CD4-positive, alpha-beta T cell treated with Interleukin-12 subunit alpha and Interleukin-12 subunit beta, for 1 hour (primary cell): ENCODE results near the gene PPP4C.
"Not testable (repeated sequence)": the region's sequence is repeated elsewhere in the genome, so short reads cannot be mapped to it uniquely, and the experiment has no call there.

ENCODE experiments used
- DNase-seq: peaks from one replicate; pipeline ENCODE4 v3.0.0-alpha.2; 2020

The PPP4C gene

DNA sequence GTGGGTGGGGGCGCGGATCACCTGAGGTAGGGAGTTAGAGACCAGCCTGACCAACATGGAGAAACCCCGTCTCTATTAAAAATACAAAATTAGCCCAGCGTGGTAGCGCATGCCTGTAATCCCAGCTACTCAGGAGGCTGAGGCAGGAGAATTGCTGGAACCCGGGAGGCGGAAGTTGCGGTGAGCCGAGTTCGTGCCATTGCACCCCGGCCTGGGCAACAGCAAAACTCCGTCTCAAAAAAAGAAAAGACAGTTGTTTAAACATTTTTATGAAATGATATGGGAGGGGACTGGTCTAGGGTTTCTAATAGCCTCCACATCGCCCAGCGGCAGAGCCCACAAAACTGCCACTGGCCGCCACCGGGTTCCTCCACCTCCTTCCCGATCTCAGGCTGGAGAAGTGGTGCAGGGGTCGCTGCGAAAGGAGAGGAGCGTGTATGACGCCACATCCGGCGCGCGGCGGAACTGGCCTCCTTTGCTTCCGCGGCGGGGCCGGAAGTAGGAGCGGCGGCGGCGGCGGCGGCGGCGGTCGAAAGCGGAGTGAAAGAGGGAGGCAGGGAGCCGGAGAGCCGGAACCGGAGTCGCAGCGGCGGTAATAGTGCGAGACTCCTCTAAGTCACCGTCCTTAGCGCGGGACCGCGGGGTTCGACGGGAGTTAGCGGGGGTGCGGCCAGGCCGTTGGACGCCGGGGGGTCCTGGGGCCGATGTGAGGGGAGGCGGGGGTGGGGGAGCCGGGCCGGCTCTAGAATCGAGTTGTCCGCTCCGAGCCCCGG, at the start of gene PPP4C:
PPP4C (plus strand) TSS at position 492 of the 773 bp plus-strand sequence. CDS start 384 bp downstream, outside the sequence.
- peak; percentile 89 for DNase-seq

DNA sequence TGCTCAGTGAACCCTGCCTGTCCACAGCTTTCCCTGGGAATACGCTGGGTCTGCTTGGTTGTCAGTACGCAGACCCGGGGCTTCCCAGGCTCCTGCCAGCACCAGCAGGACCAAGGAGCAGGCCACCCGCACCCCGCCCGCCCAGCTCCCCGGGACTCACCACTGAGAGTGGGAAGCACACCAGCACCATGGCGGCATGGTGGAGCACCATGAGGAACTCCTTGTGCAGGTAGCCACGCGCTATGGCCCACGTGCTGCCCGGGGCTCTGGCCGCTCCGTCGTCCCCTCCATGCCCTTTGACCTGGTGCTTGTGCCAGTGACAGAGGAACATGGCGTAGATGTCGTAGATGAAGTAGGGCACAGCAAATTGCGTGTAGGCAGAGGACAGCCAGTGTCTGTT, 49.3 kb upstream of the PPP4C start:
- no peak for DNase-seq

DNA sequence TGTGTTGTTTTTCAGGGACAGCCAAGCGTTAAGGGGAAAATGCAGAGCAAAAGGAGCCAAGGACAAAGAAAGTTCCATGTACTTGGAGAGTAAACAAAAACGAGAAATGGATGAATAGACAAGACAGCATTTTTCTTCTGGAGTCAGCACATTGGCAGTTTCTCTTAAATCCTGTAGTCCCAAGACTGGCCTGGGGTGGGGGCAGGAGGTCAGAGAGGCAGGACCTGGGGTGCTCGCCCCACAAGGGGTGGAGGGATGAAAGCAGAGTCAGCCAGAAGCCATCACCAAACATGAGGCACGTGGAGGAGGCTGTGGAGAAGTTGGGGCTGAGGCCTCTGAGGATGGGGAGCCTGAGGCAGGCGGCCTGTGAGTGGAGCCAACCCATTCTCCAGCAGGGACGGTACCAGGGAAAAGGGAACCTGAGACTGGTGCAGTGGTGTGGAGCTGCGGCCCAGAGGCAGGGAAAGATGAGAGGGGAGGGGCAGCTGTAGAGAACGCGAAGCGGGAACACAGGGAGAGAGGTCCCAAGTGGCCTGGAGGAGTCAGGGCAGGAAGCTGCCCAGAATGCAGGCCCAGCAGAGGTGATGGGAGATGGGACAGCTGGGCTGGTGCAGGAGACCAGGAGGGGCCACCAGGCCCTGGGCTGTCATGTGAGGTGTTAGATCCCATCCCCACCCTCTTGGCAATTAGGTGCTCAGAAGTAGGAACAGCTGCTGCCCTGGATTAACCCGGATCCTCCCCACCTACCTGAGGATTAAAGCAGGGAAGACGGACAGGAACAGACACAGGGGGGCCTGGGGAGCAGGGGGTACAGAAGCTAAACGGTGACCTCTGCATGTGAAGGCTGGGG, 48.0 kb upstream of the PPP4C start:
- no peak for DNase-seq

DNA sequence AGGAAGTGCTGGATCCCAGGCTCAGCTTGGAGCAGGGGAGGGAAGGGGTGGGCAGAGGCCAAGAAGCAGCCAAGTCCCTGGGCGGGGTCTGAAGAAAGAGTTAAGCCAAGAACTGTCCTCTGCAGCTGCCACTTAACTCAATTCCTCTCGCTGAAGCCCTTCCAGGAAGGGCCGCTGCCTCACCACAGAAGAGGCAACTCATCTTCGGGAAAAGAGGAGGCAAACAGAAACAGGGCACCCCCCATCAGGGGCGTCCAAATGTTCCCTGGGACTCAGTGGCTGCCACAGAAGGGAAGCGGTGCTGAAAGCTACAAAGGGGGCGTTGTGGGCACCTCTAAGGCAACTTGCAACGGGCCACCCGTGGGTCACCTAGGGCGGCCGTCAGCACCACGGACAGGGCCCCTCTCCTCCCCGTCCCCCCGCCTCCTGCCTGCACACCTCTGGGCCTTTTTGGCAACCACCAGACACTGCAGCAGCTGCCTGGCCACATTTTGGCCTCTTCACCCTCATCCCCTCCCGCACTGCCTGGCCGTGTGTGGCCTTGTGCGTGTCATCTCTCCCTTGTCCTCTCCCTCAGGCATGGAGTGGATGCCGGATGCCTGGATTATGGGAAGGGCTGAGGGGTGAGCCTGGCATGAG, 47.2 kb upstream of the PPP4C start:
- no peak for DNase-seq

DNA sequence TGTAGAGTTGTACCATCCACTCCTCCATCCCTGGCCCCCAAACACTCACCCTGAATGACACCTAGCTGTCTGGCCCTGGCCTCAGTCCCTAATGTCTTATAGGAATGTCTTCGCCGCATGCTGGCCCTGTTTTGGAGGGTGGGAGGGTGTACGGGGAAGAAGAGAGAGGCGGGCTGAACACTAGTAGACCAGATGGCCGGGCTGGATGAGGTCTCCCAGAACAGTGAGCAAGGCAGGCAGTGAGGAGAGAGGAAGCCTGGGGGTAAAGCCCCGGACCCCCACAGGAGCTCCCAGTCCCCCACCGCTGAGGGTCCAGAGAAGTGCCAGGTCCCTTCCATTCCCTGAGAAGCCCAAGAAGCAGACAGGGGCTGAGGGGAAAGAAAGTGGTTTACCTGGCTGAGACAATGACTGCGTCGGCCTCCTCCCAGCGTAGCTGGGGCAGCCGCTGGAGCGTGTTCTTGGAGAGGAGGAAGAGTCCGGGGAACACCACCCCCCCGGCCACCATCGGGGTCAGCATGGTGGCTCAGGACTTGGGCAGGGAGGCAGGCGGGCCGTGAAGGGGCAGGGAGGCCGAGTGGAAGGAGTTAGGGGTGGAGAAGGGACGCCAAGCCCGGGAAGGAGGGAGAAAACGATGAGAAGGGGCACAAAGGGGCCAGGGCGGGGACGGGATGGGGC, 45.6 kb upstream of the PPP4C start:
- DNase-seq, result no peak

DNA sequence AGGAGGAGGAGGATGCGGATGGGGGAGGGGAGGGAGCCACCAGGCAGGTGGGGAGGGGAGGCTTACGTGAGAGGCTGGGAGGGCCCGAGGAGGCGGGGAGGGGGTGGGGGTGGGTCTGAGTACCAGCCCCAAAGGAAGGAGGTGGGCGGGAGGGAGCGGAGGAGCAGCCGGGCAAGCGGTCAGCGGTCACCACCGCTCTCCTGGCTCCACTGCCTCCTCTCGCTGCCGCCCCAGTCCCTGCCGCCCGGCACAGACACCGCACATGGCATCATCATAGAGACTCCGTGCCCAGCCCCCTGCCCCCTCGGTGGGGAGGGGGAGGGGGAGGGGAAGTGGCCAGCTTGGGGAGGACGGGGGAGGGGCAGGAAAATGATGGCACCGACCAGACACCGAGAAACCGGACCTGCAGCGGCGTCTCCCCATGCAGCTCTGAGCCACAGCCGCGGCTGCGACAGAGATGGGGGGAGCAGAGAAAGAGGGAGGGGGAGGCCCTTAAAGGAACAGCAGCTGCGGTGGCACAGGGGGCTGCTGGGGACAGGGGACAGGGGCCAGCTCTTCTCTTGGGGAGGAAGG, 44.9 kb upstream of the PPP4C start, which contains the start of gene TLCD3B:
TLCD3B (minus strand) TSS at position 431 of the 573 bp plus-strand sequence. CDS start 744 bp downstream, outside the sequence.
- DNase-seq, result no peak

DNA sequence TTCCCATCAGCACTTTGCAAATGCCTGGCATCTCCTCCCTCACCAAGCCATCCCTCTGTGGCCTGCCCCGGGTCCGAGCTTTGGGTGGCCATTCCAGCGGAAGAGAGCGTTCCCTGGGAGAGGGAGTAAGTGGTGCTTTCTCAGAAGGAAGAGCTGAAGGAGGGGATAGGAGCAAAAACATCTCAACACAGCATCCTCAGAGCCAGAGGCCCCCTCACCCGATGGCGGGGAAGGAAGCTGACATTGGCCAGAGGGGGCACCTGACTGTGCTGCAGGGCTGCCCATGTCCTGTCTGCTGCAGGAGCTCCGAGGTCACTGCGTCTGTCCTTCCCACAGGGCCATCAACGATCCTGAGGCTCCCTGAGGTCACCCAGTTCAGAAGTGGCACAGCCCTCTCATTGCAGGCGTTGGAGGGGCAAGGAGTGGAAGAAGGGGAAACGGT, 44.3 kb upstream of the PPP4C start:
- DNase-seq, result no peak

DNA sequence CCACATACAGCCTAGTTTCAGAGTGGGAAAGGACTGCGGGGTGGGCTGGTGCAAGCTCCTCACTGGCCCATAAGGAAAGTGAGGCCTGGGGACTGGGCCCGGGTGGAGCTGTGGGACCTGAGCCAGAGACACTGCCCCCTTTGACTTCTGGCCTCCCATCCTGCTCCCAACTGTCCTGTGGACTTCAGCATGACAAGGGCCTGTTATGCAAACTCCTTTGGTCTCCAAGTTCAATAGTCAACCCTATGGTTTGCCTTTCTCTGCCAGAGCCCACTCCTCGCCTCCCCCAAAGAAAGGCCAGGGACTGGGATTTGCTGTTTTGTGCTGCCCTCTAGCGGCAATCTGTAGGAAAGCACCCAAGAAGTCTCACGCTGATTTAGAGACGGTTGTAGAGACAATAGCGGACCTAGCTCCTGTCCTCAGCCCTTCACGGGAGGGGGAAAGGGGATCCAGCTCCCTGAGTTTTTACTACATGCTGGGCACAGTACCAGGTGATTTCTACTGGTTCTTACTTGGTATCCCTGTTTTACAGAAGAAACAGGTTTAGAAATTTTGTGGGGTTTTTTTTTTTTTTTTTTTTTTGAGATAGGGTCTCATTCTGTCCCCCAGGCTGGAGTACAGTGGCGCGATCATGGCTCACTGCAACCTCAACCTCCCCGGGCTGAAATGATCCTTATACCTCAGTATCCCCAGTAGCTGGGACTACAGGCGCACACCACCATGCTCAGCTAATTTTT, 43.5 kb upstream of the PPP4C start:
- peak; percentile 75 for DNase-seq

DNA sequence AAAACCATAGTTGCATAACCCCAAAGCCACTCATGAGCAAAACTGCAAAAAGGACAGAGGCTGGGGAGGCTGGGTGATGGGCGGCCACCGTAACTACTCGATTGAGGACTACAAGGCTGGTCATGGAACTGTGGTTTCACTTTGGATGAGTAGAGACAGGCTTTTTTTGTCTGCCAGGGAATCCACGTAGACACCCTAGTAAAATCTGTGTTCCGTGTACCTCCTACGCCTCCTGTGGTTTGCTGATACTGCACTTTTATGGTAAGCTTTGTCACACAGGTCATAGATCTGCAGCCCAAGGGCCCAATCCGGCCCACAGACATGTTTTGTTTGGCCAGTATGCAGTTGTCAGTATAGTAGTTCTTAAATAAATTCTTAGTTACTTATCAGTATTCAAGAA, 42.5 kb upstream of the PPP4C start:
- no peak for DNase-seq

DNA sequence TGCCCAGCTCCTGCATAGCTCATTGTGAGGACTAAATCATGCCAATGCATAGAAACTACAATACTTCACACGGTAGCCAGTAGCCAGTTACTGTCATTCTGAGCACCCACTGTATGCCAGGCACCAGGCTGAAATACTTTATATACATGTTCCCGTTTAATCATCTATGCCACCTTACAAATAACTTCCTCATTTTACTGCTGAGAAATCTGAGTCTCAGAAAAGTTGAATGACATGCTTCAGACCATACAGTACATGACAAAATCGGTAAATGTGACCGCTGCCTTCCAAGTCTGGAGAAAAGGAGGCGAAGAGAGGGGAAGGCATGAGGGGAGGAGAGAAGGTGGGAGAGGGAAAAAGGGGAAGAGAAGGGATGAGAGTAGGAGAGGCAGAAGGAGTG, 35.6 kb upstream of the PPP4C start:
- DNase-seq, result no peak

DNA sequence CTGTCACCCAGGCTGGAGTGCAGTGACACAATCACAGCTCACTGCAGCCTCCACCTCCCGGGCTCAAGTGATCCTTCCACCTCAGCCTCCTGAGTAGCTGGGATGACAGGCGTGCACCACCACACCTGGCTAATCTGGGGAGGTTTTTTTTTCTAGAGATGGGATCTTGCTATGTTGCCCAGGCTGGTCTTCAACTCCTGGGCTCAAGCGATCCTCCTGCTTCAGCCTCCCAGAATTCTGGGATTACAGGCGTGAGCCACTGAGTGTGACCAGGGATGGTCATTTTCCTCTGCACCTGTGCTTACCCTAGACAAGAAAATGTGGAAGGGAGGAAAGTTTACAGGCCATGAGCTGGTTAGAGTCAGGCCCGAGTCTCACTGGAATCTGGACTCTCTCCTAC, 35.1 kb upstream of the PPP4C start:
- DNase-seq, result not testable (repeated sequence)

DNA sequence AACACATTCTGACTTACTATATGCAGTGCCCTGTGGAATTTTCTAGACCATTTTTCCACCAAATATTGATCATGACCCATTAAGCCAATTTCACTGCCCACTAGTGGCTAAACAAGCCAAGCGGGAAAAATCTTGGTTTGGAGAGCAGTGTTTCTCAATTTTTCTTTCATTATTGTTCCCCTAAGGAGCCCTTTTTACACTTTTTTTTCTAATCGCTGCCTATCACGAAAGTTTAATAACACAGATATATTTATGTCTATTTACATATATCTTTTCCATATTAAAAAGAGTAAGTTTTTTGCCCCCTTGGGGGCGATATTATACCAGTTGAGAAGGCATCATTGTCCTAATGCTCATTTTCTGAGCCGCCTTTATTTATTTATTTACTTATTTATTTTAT, 34.0 kb upstream of the PPP4C start:
- DNase-seq, result peak; percentile 49

DNA sequence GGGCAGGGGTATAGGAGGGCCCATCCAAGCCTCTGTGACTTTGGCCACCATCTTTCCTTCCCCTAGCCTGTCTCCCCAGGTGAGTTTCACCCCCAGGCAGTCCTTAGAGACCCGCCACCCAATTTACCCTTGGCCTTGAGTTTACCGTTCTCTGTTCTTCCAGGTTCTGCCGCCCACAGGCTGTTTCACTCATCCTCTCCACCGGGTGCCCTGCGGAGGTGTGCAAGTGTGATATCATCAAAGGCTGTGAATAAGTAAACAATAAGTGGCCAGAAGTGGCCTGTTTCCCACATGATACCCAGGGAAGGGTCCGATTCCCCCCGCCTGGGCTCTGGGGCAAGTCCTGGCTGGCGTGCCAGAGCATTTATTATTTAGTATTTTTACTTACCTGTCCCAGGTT, 29.6 kb upstream of the PPP4C start:
- no peak for DNase-seq

DNA sequence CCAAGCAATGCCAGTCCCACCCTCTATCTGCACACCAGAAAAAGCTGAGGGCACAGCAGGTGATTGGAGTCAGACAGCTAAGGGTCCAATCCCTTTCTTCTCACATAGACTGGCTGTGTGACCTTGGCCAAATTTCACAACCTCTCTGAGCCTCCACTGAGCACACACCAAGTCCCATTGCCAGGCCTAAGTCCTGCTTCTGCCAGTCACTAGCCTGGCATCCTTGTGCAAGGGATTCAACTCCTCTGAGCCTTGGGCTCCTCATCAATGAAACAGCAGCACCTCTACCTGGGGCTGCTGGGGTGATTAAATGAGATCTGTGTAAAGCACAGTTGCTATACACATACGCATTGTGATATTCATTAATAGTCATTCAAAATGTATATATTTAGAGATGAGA, 29.2 kb upstream of the PPP4C start:
- no peak for DNase-seq

DNA sequence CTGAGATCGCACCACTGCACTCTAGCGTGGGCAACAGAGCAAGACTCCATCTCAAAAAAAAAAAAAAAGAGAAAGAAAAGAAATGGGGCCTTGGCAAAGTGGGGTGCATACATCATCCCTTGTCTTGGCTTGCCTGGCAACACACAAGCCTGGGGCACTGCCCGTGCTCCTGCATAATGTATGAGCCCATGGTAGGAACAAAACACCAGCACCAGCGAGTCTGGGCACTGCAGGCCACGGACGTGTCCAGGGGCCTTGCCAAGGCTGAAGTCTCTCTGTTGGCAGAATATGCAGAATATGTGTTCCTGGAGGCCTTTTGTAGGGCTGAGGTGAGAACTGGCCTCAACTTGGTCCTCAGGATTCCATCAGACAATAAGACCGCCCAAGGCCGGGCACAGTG, 25.9 kb upstream of the PPP4C start:
- no peak for DNase-seq

DNA sequence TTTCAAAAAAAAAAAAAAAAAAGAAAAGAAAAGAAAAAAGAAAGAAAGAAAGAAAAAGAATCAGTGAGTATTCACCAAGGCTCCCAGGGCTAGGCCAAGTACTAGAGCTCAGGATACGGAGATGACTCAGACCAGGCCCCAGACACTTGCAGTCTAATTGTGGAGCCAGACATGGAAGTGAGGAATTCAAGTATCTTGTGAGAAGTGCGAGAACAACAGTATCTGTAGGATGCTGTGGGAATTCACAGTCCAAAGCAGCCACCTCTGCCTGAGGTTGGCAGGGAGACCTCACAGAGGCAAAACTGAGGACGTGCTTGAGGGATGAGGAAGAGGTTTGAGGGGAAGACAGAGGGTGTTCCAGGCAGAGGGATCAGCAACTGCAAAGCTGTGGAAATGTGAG, 24.3 kb upstream of the PPP4C start:
- no peak for DNase-seq

DNA sequence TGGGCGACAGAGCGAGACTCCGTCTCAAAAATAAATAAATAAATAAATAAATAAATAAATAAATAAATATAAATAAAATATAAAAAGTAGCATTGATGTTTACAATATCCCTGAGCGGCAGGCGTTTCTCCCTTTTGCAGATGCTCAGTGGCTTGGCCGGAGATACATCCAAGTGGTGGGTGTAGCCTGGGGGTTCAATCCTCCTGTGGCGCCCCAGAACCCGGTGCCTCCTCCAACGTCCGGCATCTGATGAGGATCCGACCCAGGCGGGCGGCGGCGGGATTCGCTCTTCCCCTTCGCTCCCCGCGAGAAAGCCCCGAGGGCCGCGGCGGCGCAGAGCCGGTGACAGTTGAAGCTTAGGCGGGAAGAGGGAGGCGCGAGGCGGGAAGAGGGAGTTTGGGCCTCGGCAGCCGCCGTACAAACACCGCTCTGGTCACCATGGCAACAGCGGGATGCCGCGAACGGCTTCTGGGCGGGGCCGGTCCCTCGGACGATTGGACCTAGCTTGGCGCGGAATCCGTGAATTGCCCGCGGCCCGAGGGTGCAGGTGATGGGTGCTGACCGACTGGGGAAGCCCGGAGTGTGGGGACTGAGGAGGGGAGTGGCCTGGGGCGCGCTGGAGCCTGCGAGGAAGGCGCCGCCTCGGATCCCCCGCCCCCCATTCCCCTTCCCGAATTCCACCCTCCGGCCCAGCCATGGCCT, 23.0 kb upstream of the PPP4C start:
- DNase-seq, result peak; percentile 90

DNA sequence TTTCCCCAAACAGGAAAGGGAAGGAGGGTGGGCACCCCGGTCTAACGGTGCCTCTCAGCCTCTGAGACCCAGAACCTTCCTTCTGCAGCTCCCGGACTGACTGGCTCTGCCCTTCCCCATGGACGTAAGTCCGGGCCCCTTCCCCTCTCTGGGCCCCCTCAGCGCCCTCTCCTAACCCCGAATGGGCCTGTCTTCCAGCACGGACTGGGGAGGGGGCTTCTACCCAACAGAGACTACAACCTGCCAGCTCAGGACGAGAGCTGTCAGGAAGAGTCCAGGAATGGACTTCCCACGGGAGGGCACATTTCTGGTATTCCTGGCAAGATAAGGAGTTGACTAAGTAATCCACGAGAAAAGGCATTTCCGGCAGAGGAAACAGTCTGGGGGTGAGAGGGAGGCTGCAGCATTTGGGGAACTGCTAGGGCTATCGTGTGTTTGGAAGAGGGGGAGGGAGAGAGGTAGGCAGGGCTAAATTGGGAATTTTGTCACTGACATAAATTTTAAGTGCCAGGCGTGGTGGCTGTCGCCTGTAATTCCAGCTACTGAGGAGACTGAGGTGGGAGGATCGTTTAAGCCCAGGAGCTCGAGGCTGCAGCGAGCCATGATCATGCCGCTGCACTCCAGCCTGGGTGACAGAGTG, 22.3 kb upstream of the PPP4C start:
- DNase-seq, result no peak

DNA sequence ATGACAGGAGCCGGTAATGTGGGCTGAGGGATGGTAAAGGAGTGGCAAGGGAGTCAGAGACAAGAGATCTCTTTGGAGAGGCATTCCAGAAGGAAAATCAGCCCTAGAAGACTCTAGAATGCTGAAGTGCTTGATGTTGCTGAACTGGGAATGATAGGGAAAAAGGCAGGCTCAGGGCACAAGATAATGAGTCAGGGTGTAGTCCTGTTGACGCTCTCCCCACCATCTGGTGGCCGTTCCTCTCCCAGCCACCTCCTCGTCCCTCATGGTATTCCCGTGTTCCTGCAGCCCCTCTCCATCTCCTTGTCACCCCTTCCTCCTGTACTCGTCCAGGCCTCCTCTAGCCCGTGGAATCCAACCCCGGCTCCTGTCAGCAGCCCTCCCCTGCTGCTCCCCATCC, 21.3 kb upstream of the PPP4C start:
- no peak for DNase-seq

DNA sequence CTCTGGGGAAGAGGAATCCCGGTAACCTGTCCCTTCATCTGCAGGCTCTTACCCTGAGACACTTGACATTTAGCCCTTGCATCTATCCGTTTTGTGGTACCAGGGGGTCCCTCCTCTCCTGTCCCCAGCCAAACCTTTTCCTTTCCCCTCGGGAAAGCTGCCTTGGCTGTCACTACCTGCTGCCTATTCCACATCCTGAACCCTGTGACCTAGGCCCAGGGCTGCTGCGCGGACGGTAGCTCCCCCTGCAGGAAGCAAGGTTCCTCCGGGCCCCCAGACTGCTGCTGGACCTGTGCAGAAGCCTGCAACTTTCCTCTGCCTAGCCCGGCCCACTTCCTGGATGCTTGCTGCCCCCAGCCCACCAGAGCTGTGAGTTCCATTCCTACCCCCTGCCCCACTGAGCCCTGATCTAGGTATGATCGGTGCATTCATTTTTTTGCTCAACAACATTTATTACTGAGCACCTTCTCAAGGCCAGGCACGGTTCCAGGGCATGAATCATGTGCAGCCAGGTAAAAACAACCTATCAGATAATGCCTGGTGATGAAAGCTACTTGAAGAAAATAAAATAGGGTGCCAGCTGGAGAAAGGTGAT, 20.7 kb upstream of the PPP4C start:
- peak; percentile 52 for DNase-seq
